ENCODE data around the gene SHISA8. TPM values are rescaled to one million over a fixed set of nuclear protein-coding genes. Genes with fewer than 3 reads are reported as not detected.
A peak's percentile ranks its signal among the peaks of the same experiment; 100 is the strongest.

SHISA8 gene
- total RNA-seq, 1 donor from 2014 or later = not detected

DNA sequence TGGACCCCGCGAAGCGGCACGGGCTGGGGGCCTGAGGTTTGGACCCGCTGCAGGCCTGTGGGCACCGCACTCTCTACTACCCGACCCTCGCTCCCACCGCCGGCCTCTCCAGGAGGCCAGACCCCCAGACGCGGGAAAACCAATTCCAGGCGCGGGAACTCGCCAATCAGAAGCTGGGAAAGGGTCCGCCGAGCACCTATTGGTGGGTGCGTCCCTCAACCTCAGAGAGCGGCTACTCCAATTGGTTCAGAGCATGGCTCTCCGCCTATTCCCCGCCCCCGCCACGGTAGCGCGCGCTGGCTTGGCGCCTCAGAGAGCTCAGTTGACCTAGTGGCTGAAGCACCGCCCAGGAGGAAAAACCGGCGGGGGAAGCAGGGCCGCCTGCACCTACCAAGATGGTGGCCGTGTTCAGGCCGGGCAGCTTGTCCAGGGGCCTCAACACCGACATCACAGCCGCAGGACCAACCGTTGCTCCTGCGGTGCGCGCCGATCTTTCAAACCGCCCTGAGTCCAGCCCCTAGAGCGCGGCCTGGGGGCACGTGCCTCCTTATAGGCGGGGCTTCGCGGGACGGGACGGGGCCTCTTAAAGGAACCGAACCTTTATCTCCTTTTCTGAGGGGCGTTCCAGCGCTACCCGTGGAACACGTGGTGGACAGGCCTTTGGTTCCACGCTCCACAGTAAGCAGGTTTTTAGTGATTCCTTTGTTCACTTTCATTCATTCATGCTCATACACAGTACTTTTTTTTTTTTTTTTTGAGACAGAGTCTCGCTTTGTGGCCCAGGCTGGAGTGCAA lies 32.0 kb upstream of the SHISA8 start, which contains the start of gene CENPM:
Gene CENPM (minus strand): TSS at position 524 of the 795 bp plus-strand sequence. CDS start 76 bp downstream, at position 448.
- no peaks in the 10 kb centered on the region for H3K9me3 Mint-ChIP-seq
- H3K27me3 Mint-ChIP-seq (ENCODE audit: insufficient read depth, low read depth) = no peaks in the 10 kb centered on the region
- H3K4me1 Mint-ChIP-seq = peaks cover 49% of the 10 kb centered on the region

DNA sequence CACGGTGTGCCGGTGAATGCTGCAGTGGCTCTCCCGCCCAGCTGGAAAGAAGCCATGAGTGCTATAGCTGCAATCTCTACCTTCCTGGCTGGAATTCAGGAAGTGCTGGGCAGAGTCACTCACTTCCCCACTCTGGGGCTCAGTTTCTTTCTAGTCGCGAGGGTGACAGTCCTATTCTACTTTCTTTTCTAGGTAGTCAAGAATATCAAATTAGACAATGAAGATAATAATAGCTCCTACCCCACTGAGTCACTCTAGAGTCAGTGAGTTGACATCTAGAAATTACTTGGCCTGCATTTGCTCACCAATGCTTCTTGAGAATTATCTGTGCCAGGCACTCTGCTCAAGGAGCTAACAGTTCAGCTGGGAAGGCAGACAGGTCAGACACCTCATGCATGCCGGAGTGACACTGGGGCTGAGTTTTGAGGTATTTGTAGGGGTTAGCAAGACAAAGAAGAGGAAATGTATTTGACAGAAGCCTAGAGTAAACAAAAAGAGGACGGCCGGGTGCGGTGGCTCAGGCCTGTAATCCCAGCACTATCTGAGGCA lies 28.9 kb upstream of the SHISA8 start:
- H3K4me1 Mint-ChIP-seq = peaks cover 34% of the 10 kb centered on the region

More for the DNA sequence above, 32.0 kb upstream of the SHISA8 start, which contains the start of gene CENPM:
- Histone ChIP-seq H2AFZ (replicated peaks) (peak within 1 kb of the TSS; percentile 83), H3K4me3 (peak within 1 kb of the TSS; percentile 51), H3K4me1 (peaks cover 25% of the 10 kb centered on the region), H3K36me3 (no peaks in the 10 kb centered on the region), H3K79me2 (ENCODE audit: low read depth) (peaks cover 15% of the 10 kb centered on the region), H3F3A (ENCODE audit: low read depth) (peaks cover 32% of the 10 kb centered on the region), H3K9me3 (ENCODE audit: low read depth) (no peaks in the 10 kb centered on the region), H3K9ac (no peak within 1 kb of the TSS), H3K27me3 (no peaks in the 10 kb centered on the region), H3K27ac (no peak within 1 kb of the TSS), H3K4me2 (peak within 1 kb of the TSS; percentile 73), H4K20me1 (ENCODE audit: low read depth) (peaks cover 2% of the 10 kb centered on the region)
- TF ChIP-seq EZH2phosphoT487 (IDR thresholded peaks at IDR 0.05) = peak; percentile 11
- peak; percentile 0 for TF ChIP-seq CTCF (IDR thresholded peaks at IDR 0.05)
- peak; percentile 65 for TF ChIP-seq EZH2 (IDR thresholded peaks at IDR 0.05)
- Mint-ChIP-seq H3K4me3 (peak within 1 kb of the TSS; percentile 89), H3K27ac (peak within 1 kb of the TSS; percentile 69), H3K36me3 (peaks cover 15% of the 10 kb centered on the region)
- peak; percentile 97 for DNase-seq (ENCODE audit: low spot score)

More for the DNA sequence above, 28.9 kb upstream of the SHISA8 start:
- Mint-ChIP-seq H3K27me3 (ENCODE audit: insufficient read depth, low read depth) (no peaks in the 10 kb centered on the region), H3K36me3 (peaks cover 25% of the 10 kb centered on the region), H3K9me3 (no peaks in the 10 kb centered on the region), H3K4me3 (peak overlapping the region; percentile 50), H3K27ac (no peak overlapping the region)
- Histone ChIP-seq H2AFZ (replicated peaks) (no peak overlapping the region), H3K9ac (no peak overlapping the region), H3K27ac (no peak overlapping the region), H3F3A (ENCODE audit: low read depth) (peaks cover 43% of the 10 kb centered on the region), H3K4me3 (no peak overlapping the region), H3K4me1 (peaks cover 13% of the 10 kb centered on the region), H4K20me1 (ENCODE audit: low read depth) (peaks cover 15% of the 10 kb centered on the region), H3K27me3 (no peaks in the 10 kb centered on the region), H3K9me3 (ENCODE audit: low read depth) (no peaks in the 10 kb centered on the region), H3K79me2 (ENCODE audit: low read depth) (peaks cover 20% of the 10 kb centered on the region), H3K4me2 (no peak overlapping the region), H3K36me3 (no peaks in the 10 kb centered on the region)
- DNase-seq (ENCODE audit: low spot score) = no peak
- TF ChIP-seq EZH2phosphoT487 (IDR thresholded peaks at IDR 0.05) = no peak
- TF ChIP-seq CTCF (IDR thresholded peaks at IDR 0.05) = no peak
- no peak for TF ChIP-seq EZH2 (IDR thresholded peaks at IDR 0.05)
